Kidney (tissue), 14 donors: ENCODE data around the gene GTPBP10. TPM values are rescaled to one million over a fixed set of nuclear protein-coding genes. Genes with fewer than 3 reads are reported as not detected.

Experiments
- DNase-seq, 5 donors: peaks; one replicate each; pipeline ENCODE4 v3.0.0-alpha.2; 2013 to 2020
- FAIRE-seq: peaks from 2 replicates; lab custom pipeline; 2012; peaks lifted over from hg19 to GRCh38; lab: Jason Lieb, UNC
- H3K27ac ChIP-seq, 2 donors: one replicate each; pipeline ENCODE4 v1.7.0; 2013; ENCODE audit warnings: low read depth in 2 of 2, low read length in 2 of 2, inconsistent platforms in 1 of 2
- H3K27me3 ChIP-seq: one replicate; pipeline ENCODE4 v1.7.1; 2013; ENCODE audit warnings: low read length, inconsistent platforms; ENCODE audit not compliant: control insufficient read depth, insufficient read depth
- H3K36me3 ChIP-seq, 3 donors: one replicate each; pipeline versions ENCODE4 v1.7.0 to v1.7.1; 2013; ENCODE audit warnings: low read length in 3 of 3, control low read depth in 1 of 3, inconsistent platforms in 1 of 3; ENCODE audit not compliant: insufficient read depth in 3 of 3, control insufficient read depth in 2 of 3
- H3K4me1 ChIP-seq, 3 donors: one replicate each; pipeline versions ENCODE4 v1.7.0 to v1.7.1; 2013; ENCODE audit warnings: low read length in 3 of 3, inconsistent platforms in 1 of 3, low read depth in 1 of 3; ENCODE audit not compliant: control insufficient read depth in 2 of 3, insufficient read depth in 2 of 3
- H3K4me3 ChIP-seq, 3 donors: one replicate each; pipeline versions ENCODE4 v1.7.0 to v1.8.1; 2013; ENCODE audit warnings: low read length in 3 of 3, control low read depth in 1 of 3, inconsistent platforms in 1 of 3
- H3K9ac ChIP-seq, 3 donors: one replicate each; pipeline versions ENCODE4 v1.7.0 to v1.7.1; 2013; ENCODE audit warnings: low read length in 3 of 3, control low read depth in 1 of 3, inconsistent platforms in 1 of 3
- H3K9me3 ChIP-seq, 3 donors: one replicate each; pipeline versions ENCODE4 v1.7.0 to v1.7.1; 2013; ENCODE audit warnings: low read length in 3 of 3, control low read depth in 1 of 3, inconsistent platforms in 1 of 3; ENCODE audit not compliant: control insufficient read depth in 2 of 3, insufficient read depth in 1 of 3
- intact Hi-C: fragments of 100-400 bp; cut with DNase I; formaldehyde crosslinking; loops from one replicate; pipeline ENCODE4 v1.11.1; 2022
- polyA plus RNA-seq: library from polyadenylated mRNA; stranded (reverse); fragments of 350-450 nt; fragmentation: Illumina TruSeq; extraction: RNeasy Lipid Tissue Mini Kit (QIAGEN cat#74804); gene quantifications from one replicate; pipeline ENCODE4 v1.2.3, GENCODE V29; 2014; ENCODE audit warnings: low read depth, low replicate concordance; ENCODE audit not compliant: insufficient read depth
- total RNA-seq: library from RNA; stranded (reverse); fragmentation: NEBNext Ultra II Directional; extraction: Animal tissue kit (Norgen Biotek cat#: 25700); gene quantifications from one replicate; pipeline ENCODE4 v1.2.1, GENCODE V29; 2021
- TF ChIP-seq, protein P1 (sequence below): IDR thresholded peaks from 3 replicates; pipeline ENCODE4 v1.5.1; 2012; ENCODE audit warnings: mild to moderate bottlenecking, moderate library complexity, borderline replicate concordance; ENCODE audit not compliant: insufficient read depth; ENCODE audit errors: extremely low read depth
- donor health status: control.
- donor health status: control.
- donor health status: control.
- donor health status: control.
- donor health status: control.
- donor health status: DM: yes; HTN: yes; CAD: no.
- donor health status: Normal renal cell carcinoma (clear cell type).

Gene GTPBP10
- total and polyA plus RNA-seq, 2 donors from 2014 or later: 15.2 to 31.8 TPM

DNA sequence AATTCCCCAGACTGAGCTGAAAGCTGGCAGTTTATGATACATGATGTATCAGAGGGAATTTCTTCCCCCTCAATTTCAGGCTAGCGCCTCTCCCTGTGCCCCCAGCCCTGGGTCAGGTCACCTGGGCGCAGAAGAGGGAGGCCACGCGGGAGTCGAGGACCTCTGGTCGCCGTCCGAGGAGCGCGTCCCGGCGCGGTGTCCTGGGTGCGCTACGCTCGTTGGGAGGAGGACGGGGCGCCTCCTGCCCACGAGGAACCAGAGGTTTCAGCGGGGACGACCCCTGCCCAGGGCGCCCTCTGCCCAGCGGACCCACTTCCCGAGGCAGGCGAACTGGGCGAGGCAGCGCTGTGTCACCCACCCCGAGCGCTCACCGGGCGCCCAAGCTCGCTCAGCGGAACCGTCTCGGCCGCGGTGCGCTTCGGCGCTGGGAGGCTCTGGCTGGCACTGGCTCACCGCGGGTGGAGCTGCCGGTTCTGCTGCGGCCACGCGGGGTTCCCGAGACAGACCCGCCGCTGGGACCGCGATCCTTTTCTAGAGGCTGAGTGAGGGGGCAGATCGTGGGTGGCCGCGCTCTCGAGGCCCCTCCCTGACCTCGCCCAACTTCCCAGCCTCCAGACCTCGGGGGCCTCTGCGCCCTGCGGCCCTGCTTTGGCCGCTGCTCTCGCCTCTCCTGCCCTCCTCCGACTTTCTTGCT, 25.6 kb upstream of the GTPBP10 start, which contains the start of gene FAM237B:
Gene FAM237B (minus strand): TSS at position 504 of the 694 bp plus-strand sequence. CDS start 1,556 bp downstream, outside the sequence.
- Histone ChIP-seq H3K9me3 (no peaks in the 10 kb centered on the region), H3K36me3 (no peaks in the 10 kb centered on the region), H3K4me3 (peak within 1 kb of the TSS in 1 of 3 donors; percentile 44), H3K27ac (no peak within 1 kb of the TSS), H3K9ac (no peak within 1 kb of the TSS), H3K4me1 (peaks cover 0 to 4% (median 0%) of the 10 kb centered on the region in 3 donors), H3K27me3 (peaks cover 28% of the 10 kb centered on the region)
- intact Hi-C loops: no loop called here
- DNase-seq: peak; percentile 42 to 62 (median 47)
- TF ChIP-seq, protein P1, sequence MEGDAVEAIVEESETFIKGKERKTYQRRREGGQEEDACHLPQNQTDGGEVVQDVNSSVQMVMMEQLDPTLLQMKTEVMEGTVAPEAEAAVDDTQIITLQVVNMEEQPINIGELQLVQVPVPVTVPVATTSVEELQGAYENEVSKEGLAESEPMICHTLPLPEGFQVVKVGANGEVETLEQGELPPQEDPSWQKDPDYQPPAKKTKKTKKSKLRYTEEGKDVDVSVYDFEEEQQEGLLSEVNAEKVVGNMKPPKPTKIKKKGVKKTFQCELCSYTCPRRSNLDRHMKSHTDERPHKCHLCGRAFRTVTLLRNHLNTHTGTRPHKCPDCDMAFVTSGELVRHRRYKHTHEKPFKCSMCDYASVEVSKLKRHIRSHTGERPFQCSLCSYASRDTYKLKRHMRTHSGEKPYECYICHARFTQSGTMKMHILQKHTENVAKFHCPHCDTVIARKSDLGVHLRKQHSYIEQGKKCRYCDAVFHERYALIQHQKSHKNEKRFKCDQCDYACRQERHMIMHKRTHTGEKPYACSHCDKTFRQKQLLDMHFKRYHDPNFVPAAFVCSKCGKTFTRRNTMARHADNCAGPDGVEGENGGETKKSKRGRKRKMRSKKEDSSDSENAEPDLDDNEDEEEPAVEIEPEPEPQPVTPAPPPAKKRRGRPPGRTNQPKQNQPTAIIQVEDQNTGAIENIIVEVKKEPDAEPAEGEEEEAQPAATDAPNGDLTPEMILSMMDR: no peak
- FAIRE-seq: no peak

- Histone ChIP-seq H3K4me3 (no peak overlapping the region), H3K9me3 (no peaks in the 10 kb centered on the region), H3K27me3 (peaks cover 28% of the 10 kb centered on the region), H3K4me1 (peaks cover 0 to 4% (median 0%) of the 10 kb centered on the region in 3 donors), H3K9ac (no peak overlapping the region), H3K27ac (no peak overlapping the region), H3K36me3 (no peaks in the 10 kb centered on the region)
- intact Hi-C loops: no loop called here
- FAIRE-seq: no peak
- DNase-seq: no peak
- TF ChIP-seq, protein P1: no peak
These were observed 23.7 kb upstream of the GTPBP10 start for GRCh38 chr7:90322837-90323236.

- no peak for FAIRE-seq
- Histone ChIP-seq H3K4me1 (no peaks in the 10 kb centered on the region), H3K9me3 (no peaks in the 10 kb centered on the region)
These were observed 20.0 kb upstream of the GTPBP10 start for GRCh38 chr7:90326500-90326899.

More at GRCh38 chr7:90326500-90326899, 20.0 kb upstream of the GTPBP10 start:
- Histone ChIP-seq H3K27ac (no peak overlapping the region), H3K4me3 (no peak overlapping the region), H3K36me3 (no peaks in the 10 kb centered on the region), H3K27me3 (peaks cover 17% of the 10 kb centered on the region), H3K9ac (no peak overlapping the region)
- no peak for DNase-seq
- TF ChIP-seq, protein P1: no peak
- intact Hi-C loops: no loop called here
